Kidney epithelial cell (primary cell): ENCODE data around the gene CCDC92. TPM values are rescaled to one million over a fixed set of nuclear protein-coding genes. Genes with fewer than 3 reads are reported as not detected.

ENCODE experiments used
- DNase-seq: peaks from one replicate; pipeline ENCODE4 v3.0.0-alpha.2; 2010; ENCODE audit warnings: low read depth
- H3K27me3 ChIP-seq: 2 replicates; pipeline ENCODE4 v1.6.0; 2011; ENCODE audit warnings: low read length; ENCODE audit not compliant: control insufficient read depth, insufficient read depth
- H3K36me3 ChIP-seq: 2 replicates; pipeline ENCODE4 v1.5.1; 2011; ENCODE audit warnings: low read length; ENCODE audit not compliant: control insufficient read depth, insufficient read depth
- H3K4me3 ChIP-seq: 2 replicates; pipeline ENCODE4 v1.5.1; 2011; ENCODE audit warnings: low read depth, mild to moderate bottlenecking, control low read depth, low read length
- total RNA-seq: library from RNA; depleted of rRNA; stranded (reverse); fragments of >200 nt; gene quantifications from 2 replicates; pipeline ENCODE4 v1.2.3, GENCODE V29; 2015
- TF ChIP-seq, protein P1 (sequence below): IDR thresholded peaks from 2 replicates; pipeline ENCODE4 v1.5.1; 2011; ENCODE audit warnings: mild to moderate bottlenecking, moderate library complexity, low read length, control low read depth, inconsistent platforms; ENCODE audit not compliant: insufficient read depth, poor library complexity, severe bottlenecking

Gene CCDC92
- total RNA-seq, 1 donor from 2014 or later: 30.8 TPM

DNA sequence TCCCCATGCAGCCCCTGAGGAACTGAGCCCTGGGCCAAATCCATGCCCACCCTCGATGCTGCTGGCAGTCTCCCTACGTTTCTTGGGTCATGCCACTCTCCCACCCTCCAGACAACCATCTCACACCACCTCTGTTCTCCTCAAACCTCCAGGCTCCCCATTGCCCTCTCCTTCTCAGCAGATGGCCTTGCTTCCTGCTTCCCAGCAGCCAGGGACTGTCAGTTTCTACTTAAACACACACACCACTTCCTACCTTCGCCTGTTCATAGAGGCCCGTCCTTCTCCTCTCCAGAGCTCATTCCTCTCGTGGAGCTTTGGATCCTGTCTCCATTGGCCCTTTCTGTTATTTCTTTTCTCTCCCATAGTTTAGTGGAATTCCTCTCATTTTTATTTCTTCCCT lies 27.5 kb upstream of the CCDC92 start:
- H3K27me3 ChIP-seq: no peaks in the 10 kb centered on the region
- no peak for DNase-seq
- no peak overlapping the region for H3K4me3 ChIP-seq
- peaks cover 4% of the 10 kb centered on the region for H3K36me3 ChIP-seq
- TF ChIP-seq, protein P1, sequence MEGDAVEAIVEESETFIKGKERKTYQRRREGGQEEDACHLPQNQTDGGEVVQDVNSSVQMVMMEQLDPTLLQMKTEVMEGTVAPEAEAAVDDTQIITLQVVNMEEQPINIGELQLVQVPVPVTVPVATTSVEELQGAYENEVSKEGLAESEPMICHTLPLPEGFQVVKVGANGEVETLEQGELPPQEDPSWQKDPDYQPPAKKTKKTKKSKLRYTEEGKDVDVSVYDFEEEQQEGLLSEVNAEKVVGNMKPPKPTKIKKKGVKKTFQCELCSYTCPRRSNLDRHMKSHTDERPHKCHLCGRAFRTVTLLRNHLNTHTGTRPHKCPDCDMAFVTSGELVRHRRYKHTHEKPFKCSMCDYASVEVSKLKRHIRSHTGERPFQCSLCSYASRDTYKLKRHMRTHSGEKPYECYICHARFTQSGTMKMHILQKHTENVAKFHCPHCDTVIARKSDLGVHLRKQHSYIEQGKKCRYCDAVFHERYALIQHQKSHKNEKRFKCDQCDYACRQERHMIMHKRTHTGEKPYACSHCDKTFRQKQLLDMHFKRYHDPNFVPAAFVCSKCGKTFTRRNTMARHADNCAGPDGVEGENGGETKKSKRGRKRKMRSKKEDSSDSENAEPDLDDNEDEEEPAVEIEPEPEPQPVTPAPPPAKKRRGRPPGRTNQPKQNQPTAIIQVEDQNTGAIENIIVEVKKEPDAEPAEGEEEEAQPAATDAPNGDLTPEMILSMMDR: no peak

DNA sequence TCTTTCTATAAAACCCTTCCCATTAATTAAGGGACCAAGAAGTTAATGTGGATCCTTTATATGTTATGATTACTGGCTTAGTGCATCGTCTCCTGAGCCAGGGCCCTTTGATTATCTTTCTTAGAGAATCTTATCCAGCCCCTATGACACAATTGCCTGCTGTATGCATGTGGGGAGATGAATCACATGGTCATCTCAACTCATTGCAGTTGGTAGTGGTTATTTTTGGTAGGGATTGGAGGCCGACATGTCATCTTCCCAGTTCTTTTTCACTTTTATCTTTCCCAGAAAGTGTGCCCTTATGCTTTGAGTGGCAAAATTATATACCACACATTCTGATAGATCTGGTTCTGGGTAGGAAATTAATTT lies 26.3 kb upstream of the CCDC92 start:
- TF ChIP-seq, protein P1: no peak
- no peak for DNase-seq
- no peaks in the 10 kb centered on the region for H3K27me3 ChIP-seq
- peaks cover 6% of the 10 kb centered on the region for H3K36me3 ChIP-seq
- no peak overlapping the region for H3K4me3 ChIP-seq

GRCh38 chr12:123998344-123998990 lies 25.8 kb upstream of the CCDC92 start:
- TF ChIP-seq, protein P1: no peak
- Histone ChIP-seq H3K27me3 (no peaks in the 10 kb centered on the region), H3K4me3 (no peak overlapping the region), H3K36me3 (peaks cover 6% of the 10 kb centered on the region)
- DNase-seq: no peak

- no peak for DNase-seq
Observed at GRCh38 chr12:123997908-123998307, 25.3 kb upstream of the CCDC92 start.

GRCh38 chr12:123997033-123997822 lies 24.6 kb upstream of the CCDC92 start:
- H3K27me3 ChIP-seq: no peaks in the 10 kb centered on the region
- TF ChIP-seq, protein P1: no peak
- no peak for DNase-seq
- H3K36me3 ChIP-seq: peaks cover 6% of the 10 kb centered on the region
- H3K4me3 ChIP-seq: no peak overlapping the region

More at GRCh38 chr12:123997908-123998307, 25.3 kb upstream of the CCDC92 start:
- H3K36me3 ChIP-seq: peaks cover 6% of the 10 kb centered on the region
- H3K4me3 ChIP-seq: no peak overlapping the region
- TF ChIP-seq, protein P1: no peak
- no peaks in the 10 kb centered on the region for H3K27me3 ChIP-seq

DNA sequence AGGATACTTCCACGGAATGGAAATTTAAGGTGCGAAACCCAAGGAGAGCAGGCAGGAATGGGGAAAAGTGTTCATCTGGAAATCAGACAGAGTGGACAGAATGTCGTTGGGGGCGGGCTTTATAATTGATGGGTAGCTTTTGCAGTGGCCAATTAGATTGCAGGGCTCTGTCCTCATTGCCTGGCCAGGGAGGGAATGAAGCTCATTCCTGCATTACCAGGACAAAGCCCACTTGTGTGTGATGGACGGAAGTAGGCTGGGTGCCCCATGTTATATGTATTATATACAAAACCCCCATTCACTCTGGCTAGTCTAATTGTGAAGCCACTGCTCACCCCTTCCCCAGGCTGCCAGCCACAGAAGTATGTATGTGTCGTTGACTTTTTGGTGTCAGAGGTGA lies 23.9 kb upstream of the CCDC92 start:
- Histone ChIP-seq H3K36me3 (peaks cover 6% of the 10 kb centered on the region), H3K27me3 (no peaks in the 10 kb centered on the region), H3K4me3 (no peak overlapping the region)
- DNase-seq: no peak
- TF ChIP-seq, protein P1: no peak
